HepG2 (cell line): Measurements from ENCODE around the gene HOXA7. TPM values are rescaled to one million over a fixed set of nuclear protein-coding genes. Genes with fewer than 3 reads are reported as not detected.

Source experiments
- CBX1 ChIP-seq: IDR thresholded peaks from one replicate; pipeline ENCODE4 v1.6.1; 2016; ENCODE audit warnings: antibody characterized with exemption, low read depth
- HMGA1 ChIP-seq: sonication (generic); formaldehyde crosslinking; conservative IDR thresholded peaks from 2 replicates; pipeline ENCODE4 v1.4.0; 2020; ENCODE audit warnings: missing genetic modification reagents
- MYC ChIP-seq: sonication (generic); formaldehyde crosslinking; IDR thresholded peaks from 2 replicates; pipeline ENCODE4 v1.9.0; 2021; ENCODE audit warnings: missing genetic modification reagents, borderline replicate concordance
- NKX3-1 ChIP-seq: sonication (generic); formaldehyde crosslinking; IDR thresholded peaks from 2 replicates; pipeline ENCODE4 v1.5.0; 2020; ENCODE audit warnings: missing genetic modification reagents
- NRL ChIP-seq: sonication (generic); formaldehyde crosslinking; IDR thresholded peaks from 2 replicates; pipeline ENCODE4 v1.5.0; 2020; ENCODE audit warnings: missing genetic modification reagents, mild to moderate bottlenecking, moderate library complexity, borderline replicate concordance
- PHF5A ChIP-seq: IDR thresholded peaks from one replicate; pipeline ENCODE4 v1.6.1; 2018; ENCODE audit warnings: low read depth, missing genetic modification reagents; ENCODE audit not compliant: unreplicated experiment
- SMAD9 ChIP-seq: sonication (generic); formaldehyde crosslinking; IDR thresholded peaks from 2 replicates; pipeline ENCODE4 v1.5.1; 2020; ENCODE audit warnings: mild to moderate bottlenecking, missing genetic modification reagents
- TAF1 ChIP-seq: sonication (generic); formaldehyde crosslinking; IDR thresholded peaks from 2 replicates; pipeline ENCODE4 v1.4.0; 2020; ENCODE audit warnings: missing genetic modification reagents
- TEAD2 ChIP-seq: sonication (generic); formaldehyde crosslinking; IDR thresholded peaks from 2 replicates; pipeline ENCODE4 v1.9.0; 2021; ENCODE audit warnings: missing genetic modification reagents
- TFDP1 ChIP-seq: IDR thresholded peaks from 2 replicates; pipeline ENCODE4 v1.6.1; 2016; ENCODE audit warnings: missing compliant biosample characterization, missing genetic modification reagents, borderline replicate concordance
- TIGD3 ChIP-seq: sonication (generic); formaldehyde crosslinking; IDR thresholded peaks from 2 replicates; pipeline ENCODE4 v1.5.1; 2020; ENCODE audit warnings: mild to moderate bottlenecking, missing genetic modification reagents, borderline replicate concordance
- ZBTB38 ChIP-seq: sonication (generic); formaldehyde crosslinking; IDR thresholded peaks from 2 replicates; pipeline ENCODE4 v1.5.1; 2020; ENCODE audit warnings: mild to moderate bottlenecking, missing genetic modification reagents
- ZIK1 ChIP-seq: sonication (generic); formaldehyde crosslinking; IDR thresholded peaks from 2 replicates; pipeline ENCODE4 v1.5.0; 2020; ENCODE audit warnings: mild to moderate bottlenecking, low read depth, missing genetic modification reagents, borderline replicate concordance
- ZMYM3 ChIP-seq: sonication (generic); formaldehyde crosslinking; IDR thresholded peaks from 2 replicates; pipeline ENCODE4 v1.5.1; 2020; ENCODE audit warnings: mild to moderate bottlenecking, missing genetic modification reagents
- ZNF276 ChIP-seq: sonication (generic); formaldehyde crosslinking; IDR thresholded peaks from 2 replicates; pipeline ENCODE4 v1.4.0; 2020; ENCODE audit warnings: mild to moderate bottlenecking, low read depth, missing genetic modification reagents
- ZNF652 ChIP-seq: IDR thresholded peaks from 2 replicates; pipeline ENCODE4 v1.6.1; 2016; ENCODE audit warnings: low read depth, borderline replicate concordance
- ZNF703 ChIP-seq: sonication (generic); formaldehyde crosslinking; IDR thresholded peaks from 2 replicates; pipeline ENCODE4 v1.5.1; 2020; ENCODE audit warnings: missing genetic modification reagents, mild to moderate bottlenecking, moderate library complexity, borderline replicate concordance
- ZSCAN25 ChIP-seq: sonication (generic); formaldehyde crosslinking; IDR thresholded peaks from 2 replicates; pipeline ENCODE4 v1.8.0; 2022; ENCODE audit warnings: mild to moderate bottlenecking, missing genetic modification reagents
- polyA plus RNA-seq, 8 experiments: library from polyadenylated mRNA; depleted of rRNA in 3 of 8; stranded (reverse) in 7 of 8; unstranded in 1 of 8; fragments of >200 nt; fragmentation: Illumina TruSeq in 4 of 8; extraction: Trizol in 4 of 8; gene quantifications; 2 replicates each; pipeline versions ENCODE4 v1.2.1 to v1.2.3, GENCODE V29; 2011 to 2016; ENCODE audit warnings: low read depth in 4 of 8, missing spikeins in 1 of 8, mixed read lengths in 1 of 8; ENCODE audit not compliant: insufficient read depth in 1 of 8
- total RNA-seq, 5 experiments: library from RNA; depleted of rRNA; stranded (reverse); fragments of >200 nt; fragmentation: Illumina TruSeq; extraction: Trizol; gene quantifications; 2 replicates each; pipeline ENCODE4 v1.2.3, GENCODE V29; 2016; ENCODE audit warnings: low read depth in 1 of 5
- TF ChIP-seq, protein P1 (sequence below): sonication (generic); formaldehyde crosslinking; IDR thresholded peaks from 2 replicates; pipeline ENCODE4 v1.4.0; 2020; ENCODE audit warnings: missing genetic modification reagents, mild to moderate bottlenecking, borderline replicate concordance
- TF ChIP-seq, protein P2 (sequence below): IDR thresholded peaks from 2 replicates; pipeline ENCODE4 v1.6.1; 2016

HOXA7 gene
- total and polyA plus RNA-seq, 2 of the 13 experiments (the other 11 are each of a cell fraction or from before 2014, with no cell fraction given), result 0.05 TPM; not detected in 1

GRCh38 chr7:27129729-27130539 is 26.5 kb downstream of the HOXA7 start (continued):
- TF ChIP-seq TEAD2 (CRISPR knock-in tag) (no peak), TAF1 (CRISPR knock-in tag) (no peak), CBX1 (no peak), PHF5A (CRISPR knock-in tag) (no peak), HMGA1 (no peak), ZIK1 (CRISPR knock-in tag) (no peak), ZBTB38 (peak; percentile 38; the same call in 1 of the 2 replicates), NRL (no peak), TIGD3 (CRISPR knock-in tag) (no peak), ZMYM3 (CRISPR knock-in tag) (no peak), SMAD9 (no peak), MYC (CRISPR knock-in tag) (peak; percentile 49; the same call in 1 of the 2 replicates), NKX3-1 (CRISPR knock-in tag) (peak; percentile 59; the same call in 1 of the 2 replicates), ZNF652 (CRISPR knock-in tag) (no peak), ZSCAN25 (CRISPR knock-in tag) (0 out of 2 replicates have a peak, but pooled peaks have one; percentile 1), TFDP1 (peak; percentile 54; the same call in 1 of the 2 replicates), ZNF703 (CRISPR knock-in tag) (no peak), ZNF276 (CRISPR knock-in tag) (no peak)
- TF ChIP-seq, protein P1, sequence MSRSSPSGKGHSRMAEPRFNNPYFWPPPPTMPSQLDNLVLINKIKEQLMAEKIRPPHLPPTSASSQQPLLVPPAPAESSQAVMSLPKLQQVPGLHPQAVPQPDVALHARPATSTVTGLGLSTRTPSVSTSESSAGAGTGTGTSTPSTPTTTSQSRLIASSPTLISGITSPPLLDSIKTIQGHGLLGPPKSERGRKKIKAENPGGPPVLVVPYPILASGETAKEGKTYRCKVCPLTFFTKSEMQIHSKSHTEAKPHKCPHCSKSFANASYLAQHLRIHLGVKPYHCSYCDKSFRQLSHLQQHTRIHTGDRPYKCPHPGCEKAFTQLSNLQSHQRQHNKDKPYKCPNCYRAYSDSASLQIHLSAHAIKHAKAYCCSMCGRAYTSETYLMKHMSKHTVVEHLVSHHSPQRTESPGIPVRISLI, result 0 out of 2 replicates have a peak, but pooled peaks have one; percentile 18
- TF ChIP-seq, protein P2, sequence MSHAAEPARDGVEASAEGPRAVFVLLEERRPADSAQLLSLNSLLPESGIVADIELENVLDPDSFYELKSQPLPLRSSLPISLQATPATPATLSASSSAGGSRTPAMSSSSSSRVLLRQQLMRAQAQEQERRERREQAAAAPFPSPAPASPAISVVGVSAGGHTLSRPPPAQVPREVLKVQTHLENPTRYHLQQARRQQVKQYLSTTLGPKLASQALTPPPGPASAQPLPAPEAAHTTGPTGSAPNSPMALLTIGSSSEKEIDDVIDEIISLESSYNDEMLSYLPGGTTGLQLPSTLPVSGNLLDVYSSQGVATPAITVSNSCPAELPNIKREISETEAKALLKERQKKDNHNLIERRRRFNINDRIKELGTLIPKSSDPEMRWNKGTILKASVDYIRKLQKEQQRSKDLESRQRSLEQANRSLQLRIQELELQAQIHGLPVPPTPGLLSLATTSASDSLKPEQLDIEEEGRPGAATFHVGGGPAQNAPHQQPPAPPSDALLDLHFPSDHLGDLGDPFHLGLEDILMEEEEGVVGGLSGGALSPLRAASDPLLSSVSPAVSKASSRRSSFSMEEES (CRISPR knock-in tag), result no peak
